Retinal pigment epithelial cell (primary cell): Measurements from ENCODE around the gene ASIC5.
"Not testable (repeated sequence)": the region's sequence is repeated elsewhere in the genome, so short reads cannot be mapped to it uniquely, and the experiment has no call there.

Source experiments
- DNase-seq: peaks from one replicate; pipeline ENCODE4 v3.0.0-alpha.2; 2010; ENCODE audit warnings: low read depth
- H3K4me3 ChIP-seq: 2 replicates; pipeline ENCODE4 v1.5.1; 2011; ENCODE audit warnings: mild to moderate bottlenecking, low read length, control low read depth, moderate library complexity
- TF ChIP-seq, protein P1 (sequence below): conservative IDR thresholded peaks from 2 replicates; pipeline ENCODE4 v1.5.1; 2011; ENCODE audit warnings: low read depth, low read length, control low read depth, inconsistent platforms

The ASIC5 gene

DNA sequence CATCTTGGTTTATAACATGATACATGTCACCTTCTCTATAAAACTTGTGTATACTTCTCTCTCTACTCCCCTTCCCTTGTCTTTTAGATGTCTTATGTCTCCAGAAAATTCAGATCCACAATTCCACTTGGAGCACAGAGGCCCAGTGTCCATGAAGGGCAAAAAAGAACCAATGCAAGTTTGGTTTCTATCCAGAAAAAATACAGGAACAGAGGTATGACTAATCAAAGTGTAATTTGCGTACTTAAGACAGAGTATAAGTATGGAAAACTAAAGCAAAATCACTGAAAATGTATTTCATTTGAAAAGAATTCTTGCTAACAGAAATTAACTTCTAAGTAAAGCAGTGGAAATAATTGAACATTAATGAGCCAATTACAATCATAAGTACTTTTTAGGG lies 61.1 kb downstream of the ASIC5 start:
- no peak for DNase-seq
- TF ChIP-seq, protein P1, sequence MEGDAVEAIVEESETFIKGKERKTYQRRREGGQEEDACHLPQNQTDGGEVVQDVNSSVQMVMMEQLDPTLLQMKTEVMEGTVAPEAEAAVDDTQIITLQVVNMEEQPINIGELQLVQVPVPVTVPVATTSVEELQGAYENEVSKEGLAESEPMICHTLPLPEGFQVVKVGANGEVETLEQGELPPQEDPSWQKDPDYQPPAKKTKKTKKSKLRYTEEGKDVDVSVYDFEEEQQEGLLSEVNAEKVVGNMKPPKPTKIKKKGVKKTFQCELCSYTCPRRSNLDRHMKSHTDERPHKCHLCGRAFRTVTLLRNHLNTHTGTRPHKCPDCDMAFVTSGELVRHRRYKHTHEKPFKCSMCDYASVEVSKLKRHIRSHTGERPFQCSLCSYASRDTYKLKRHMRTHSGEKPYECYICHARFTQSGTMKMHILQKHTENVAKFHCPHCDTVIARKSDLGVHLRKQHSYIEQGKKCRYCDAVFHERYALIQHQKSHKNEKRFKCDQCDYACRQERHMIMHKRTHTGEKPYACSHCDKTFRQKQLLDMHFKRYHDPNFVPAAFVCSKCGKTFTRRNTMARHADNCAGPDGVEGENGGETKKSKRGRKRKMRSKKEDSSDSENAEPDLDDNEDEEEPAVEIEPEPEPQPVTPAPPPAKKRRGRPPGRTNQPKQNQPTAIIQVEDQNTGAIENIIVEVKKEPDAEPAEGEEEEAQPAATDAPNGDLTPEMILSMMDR = no peak
- no peak overlapping the region for H3K4me3 ChIP-seq

DNA sequence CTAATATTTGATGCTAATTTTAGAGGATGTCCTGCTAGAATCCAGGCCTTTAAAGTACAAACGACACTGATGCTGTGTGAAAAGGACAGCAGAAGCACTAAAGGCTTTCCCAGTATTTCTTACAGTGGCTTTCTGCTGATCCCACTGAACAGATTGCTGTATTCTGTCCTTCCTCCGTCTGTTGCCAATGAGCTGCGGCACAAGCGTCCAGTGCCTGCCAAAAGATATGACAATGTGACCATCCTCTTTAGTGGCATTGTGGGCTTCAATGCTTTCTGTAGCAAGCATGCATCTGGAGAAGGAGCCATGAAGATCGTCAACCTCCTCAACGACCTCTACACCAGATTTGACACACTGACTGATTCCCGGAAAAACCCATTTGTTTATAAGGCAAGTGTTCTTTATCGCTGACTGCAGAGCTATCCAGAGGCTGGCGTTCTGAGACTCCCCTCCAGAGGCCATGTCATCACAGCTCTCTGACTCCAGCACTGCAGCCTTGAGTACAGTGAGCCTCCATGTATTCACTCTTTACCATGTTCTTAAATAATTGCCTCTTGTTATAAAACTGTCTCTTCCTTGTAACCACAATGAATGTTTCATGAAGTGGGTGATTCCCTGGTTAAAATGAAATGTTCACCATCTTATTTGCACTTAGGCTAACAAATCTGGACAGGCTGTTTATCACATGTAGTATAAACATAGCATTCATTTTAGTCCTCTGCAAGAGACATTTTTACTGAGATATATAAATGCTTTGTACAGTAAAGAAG lies 63.7 kb downstream of the ASIC5 start:
- TF ChIP-seq, protein P1 = no peak

DNA sequence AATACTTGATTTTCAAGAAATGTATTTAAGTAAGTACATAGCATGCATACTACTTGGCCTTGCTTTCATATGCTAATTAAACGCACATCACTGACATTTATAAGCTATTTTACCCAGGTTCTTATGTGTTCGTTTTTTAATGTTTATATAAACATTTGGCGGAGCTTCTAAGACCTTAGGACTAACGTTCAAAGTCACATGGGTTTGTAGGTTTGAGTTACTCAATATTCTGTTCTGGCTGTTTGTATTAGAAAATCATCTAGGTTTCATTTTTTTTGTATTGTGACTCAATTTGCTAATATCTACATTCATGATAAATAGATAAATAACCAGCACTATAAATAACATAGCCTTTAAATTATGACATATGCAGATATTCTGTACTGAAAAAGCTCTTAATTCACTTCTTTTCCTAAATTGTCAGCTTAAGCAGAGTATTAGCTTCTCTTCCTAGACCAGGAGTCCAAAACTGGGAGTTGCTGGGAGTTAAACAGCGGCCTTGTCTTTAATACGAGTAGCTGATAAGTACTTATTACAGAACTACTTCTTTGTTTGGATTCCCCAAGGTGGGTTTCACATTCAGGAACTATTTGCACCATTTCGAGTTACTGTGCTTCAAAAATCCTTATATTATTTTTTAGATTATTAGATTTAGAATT lies 65.3 kb downstream of the ASIC5 start:
- TF ChIP-seq, protein P1 = no peak
- H3K4me3 ChIP-seq = no peak overlapping the region
- no peak for DNase-seq

More for the DNA sequence above, 63.7 kb downstream of the ASIC5 start:
- no peak for DNase-seq
- no peak overlapping the region for H3K4me3 ChIP-seq

DNA sequence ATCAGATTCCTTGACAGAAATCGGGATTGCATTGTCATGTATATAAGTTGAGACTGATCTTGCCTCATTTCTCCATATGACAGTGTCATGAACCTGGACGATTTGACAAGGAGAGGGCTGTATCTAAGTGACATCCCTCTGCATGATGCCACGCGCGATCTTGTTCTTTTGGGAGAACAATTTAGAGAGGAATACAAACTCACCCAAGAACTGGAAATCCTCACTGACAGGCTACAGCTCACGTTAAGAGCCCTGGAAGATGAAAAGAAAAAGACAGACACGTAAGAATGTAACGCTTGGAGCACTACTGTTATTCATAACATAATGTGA lies 66.3 kb downstream of the ASIC5 start:
- TF ChIP-seq, protein P1 = no peak
- DNase-seq = no peak
- no peak overlapping the region for H3K4me3 ChIP-seq

DNA sequence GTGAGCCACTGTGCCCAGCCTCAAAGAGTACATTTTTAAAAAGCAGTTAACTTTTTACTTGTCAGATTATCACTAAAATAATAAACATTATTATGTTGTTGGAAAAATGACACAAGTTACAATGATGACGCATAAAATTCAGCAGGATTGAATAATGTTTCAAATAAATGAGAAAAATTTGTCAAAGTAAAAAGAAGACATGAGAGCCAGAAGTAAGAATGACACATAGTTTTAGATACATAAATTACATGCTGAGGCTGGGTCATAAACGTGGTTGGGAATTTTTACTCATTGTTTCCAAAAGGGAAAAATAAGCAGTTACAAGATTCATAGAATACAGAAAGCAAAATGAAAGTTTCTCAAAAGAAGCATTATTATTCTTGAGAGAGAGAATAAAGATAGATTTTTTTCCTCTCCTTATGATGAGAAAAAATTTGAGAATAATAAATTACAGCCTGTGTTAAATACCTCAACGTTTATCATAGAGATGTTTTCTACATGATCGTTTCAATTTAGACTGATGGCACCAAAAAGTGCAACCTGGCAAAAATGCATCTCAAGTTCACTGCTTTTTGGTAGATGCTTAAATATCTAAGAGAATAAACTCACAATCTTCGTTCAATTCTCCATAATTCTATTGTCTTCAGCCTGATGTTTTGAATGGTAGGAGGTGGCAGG lies 66.8 kb downstream of the ASIC5 start:
- no peak for DNase-seq
- TF ChIP-seq, protein P1 = no peak
- no peak overlapping the region for H3K4me3 ChIP-seq

DNA sequence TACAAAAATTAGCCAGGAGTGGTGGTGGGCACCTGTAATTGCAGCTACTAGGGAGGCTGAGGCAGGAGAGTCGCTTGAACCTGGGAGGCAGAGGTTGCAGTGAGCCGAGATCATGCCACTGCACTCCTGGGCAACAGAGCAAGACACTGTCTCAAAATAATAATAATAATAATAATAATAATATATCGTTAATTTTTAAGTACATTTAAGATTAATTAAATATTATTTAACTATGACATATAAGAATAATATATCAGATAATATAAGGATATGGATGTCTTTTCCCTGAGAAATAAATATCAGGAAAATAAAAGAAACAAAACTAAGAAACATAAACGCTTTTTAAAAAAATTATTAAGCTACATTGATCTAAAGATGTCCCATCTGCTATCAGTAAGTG lies 68.5 kb downstream of the ASIC5 start:
- not testable (repeated sequence) for H3K4me3 ChIP-seq

DNA sequence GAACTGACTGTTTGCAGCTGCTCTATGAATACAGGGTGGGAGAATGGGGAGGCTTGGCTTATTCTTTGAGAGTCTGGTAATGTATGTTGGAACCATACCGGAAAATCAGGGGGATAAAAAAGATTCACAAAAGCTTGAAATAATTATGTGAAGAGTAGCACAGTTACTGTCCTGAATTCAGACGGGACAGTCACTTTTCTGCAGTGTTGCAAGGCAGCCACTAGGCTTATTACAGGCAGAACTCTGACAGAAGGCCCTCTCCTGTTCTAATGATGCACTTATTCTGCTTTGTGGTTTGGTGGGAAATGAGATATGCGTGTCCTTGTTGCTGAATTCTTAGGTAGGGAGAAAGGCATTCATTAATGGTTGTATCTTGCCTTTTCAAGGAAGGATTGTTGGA lies 70.1 kb downstream of the ASIC5 start:
- no peak for DNase-seq
- TF ChIP-seq, protein P1 = peak; percentile 66
- no peak overlapping the region for H3K4me3 ChIP-seq

More for the DNA sequence above, 68.5 kb downstream of the ASIC5 start:
- DNase-seq = not testable (repeated sequence)
